Nucleus accumbens (tissue), 56 donors: Measurements from ENCODE around the gene PPP2R2B.

Experiments
- DNase-seq, 56 donors: peaks; one replicate each; lab custom pipeline; 2025; lab: John Stamatoyannopoulos, UW

The PPP2R2B gene

GRCh38 chr5:146710348-146710747 lies 168.2 kb downstream of the PPP2R2B start:
- DNase-seq: no peak

- no peak for DNase-seq
Measured at GRCh38 chr5:146707316-146707715, 171.2 kb downstream of the PPP2R2B start.

GRCh38 chr5:146706321-146706972 lies 172.1 kb downstream of the PPP2R2B start:
- DNase-seq: no peak

- DNase-seq: no peak
Measured at GRCh38 chr5:146704949-146705665, 173.4 kb downstream of the PPP2R2B start.

- no peak for DNase-seq
Measured at GRCh38 chr5:146703899-146704298, 174.7 kb downstream of the PPP2R2B start.

GRCh38 chr5:146703499-146703898 lies 175.1 kb downstream of the PPP2R2B start:
- no peak for DNase-seq

- DNase-seq: peak in 7 of 56 donors; percentile 1 to 38 (median 18)
Measured at GRCh38 chr5:146699664-146700418, 178.7 kb downstream of the PPP2R2B start.

- DNase-seq: no peak
Measured at GRCh38 chr5:146699138-146699537, 179.4 kb downstream of the PPP2R2B start.

GRCh38 chr5:146698651-146699050 lies 179.9 kb downstream of the PPP2R2B start:
- no peak for DNase-seq

- DNase-seq: no peak
Measured at GRCh38 chr5:146697211-146697610, 181.3 kb downstream of the PPP2R2B start.

GRCh38 chr5:146695646-146696045 lies 182.9 kb downstream of the PPP2R2B start:
- DNase-seq: no peak

GRCh38 chr5:146690880-146691355 lies 187.6 kb downstream of the PPP2R2B start:
- DNase-seq: no peak

- no peak for DNase-seq
Measured at GRCh38 chr5:146687630-146688029, 190.9 kb downstream of the PPP2R2B start.

GRCh38 chr5:146683861-146684260 lies 194.7 kb downstream of the PPP2R2B start:
- no peak for DNase-seq

GRCh38 chr5:146682899-146683532 lies 195.5 kb downstream of the PPP2R2B start:
- DNase-seq: no peak

GRCh38 chr5:146681585-146682105 lies 196.9 kb downstream of the PPP2R2B start:
- no peak for DNase-seq

GRCh38 chr5:146680846-146681584 lies 197.5 kb downstream of the PPP2R2B start:
- DNase-seq: peak in 11 of 56 donors; percentile 2 to 53 (median 14)

GRCh38 chr5:146675636-146676035 lies 202.9 kb downstream of the PPP2R2B start:
- DNase-seq: no peak

- no peak for DNase-seq
Measured at GRCh38 chr5:146672866-146673265, 205.7 kb downstream of the PPP2R2B start.
